ENCODE results near the gene KLF11.

GRCh38 chr2:9997936-9998335 lies 45.4 kb upstream of the KLF11 start:
- no peak for TF ChIP-seq POLR2A (IDR thresholded peaks at IDR 0.05)
- no peak for TF ChIP-seq CTCF (IDR thresholded peaks at IDR 0.05)
- no peak for TF ChIP-seq EP300 (IDR thresholded peaks at IDR 0.05)
- no peak for TF ChIP-seq POLR2AphosphoS5 (IDR thresholded peaks at IDR 0.05)

All from stomach (tissue), 4 donors.